ENCODE measurements around the gene RPS19.
A peak's percentile ranks its signal among the peaks of the same experiment; 100 is the strongest.
"Not testable (repeated sequence)": the region's sequence is repeated elsewhere in the genome, so short reads cannot be mapped to it uniquely, and the experiment has no call there.

Gene RPS19

DNA sequence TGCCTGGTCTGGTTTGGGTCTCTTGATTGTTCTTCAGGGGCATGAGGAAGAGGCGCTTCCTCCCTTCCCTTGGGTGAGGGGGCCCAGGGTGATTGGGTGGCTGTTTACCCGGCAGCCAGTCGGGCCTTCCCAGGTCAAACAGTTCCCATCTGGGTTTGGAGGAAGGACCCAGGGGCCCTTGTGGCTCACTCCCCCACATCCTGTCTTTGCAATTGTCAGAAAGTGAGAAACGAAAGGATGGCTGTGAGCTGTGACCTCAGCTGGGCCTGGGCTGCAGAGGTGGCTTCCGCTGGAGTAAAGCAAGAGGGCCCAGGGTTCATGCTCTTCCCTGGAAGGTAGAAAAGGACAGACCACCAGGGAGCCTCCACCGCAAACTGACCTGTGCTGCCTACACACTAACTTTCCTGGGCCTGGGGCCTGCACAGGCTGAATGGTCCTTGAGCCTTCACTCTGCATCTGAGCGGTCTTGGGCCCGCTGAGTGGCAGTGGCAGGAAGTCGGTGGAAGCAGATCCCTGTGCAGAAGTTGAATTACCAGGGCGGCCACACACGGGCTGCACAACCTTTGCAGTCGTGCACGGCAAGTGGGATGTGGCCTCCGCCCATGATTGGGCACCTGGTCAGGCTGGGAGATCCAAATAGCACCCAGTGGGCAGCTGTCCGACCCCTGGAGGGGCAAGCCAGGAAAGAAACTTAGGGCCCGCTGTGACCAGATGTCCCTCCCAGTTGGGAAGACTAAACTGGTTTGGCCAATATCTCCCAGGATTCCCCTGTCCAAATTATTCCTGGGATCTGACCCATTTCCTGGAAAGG is 11.7 kb downstream of the RPS19 start:
- TF ChIP-seq CTCF (IDR thresholded peaks at IDR 0.05; ENCODE audit: poor library complexity, severe bottlenecking), result no peak
- no peaks in the 10 kb centered on the region for H3K9me3 ChIP-seq (ENCODE audit: severe bottlenecking)
- DNase-seq (ENCODE audit: low spot score), result no peak
- H3K4me3 ChIP-seq (ENCODE audit: severe bottlenecking), result no peak overlapping the region
- peak; percentile 1; the same call in 1 of the 3 replicates for ATAC-seq (ENCODE audit: low read depth)
- H3K36me3 ChIP-seq (ENCODE audit: low read depth), result peaks cover 52% of the 10 kb centered on the region
- H3K4me1 ChIP-seq (ENCODE audit: insufficient read depth, poor library complexity, severe bottlenecking), result no peaks in the 10 kb centered on the region
- H3K27ac ChIP-seq (ENCODE audit: poor library complexity, severe bottlenecking), result no peak overlapping the region
- H3K27me3 ChIP-seq (ENCODE audit: insufficient read depth, poor library complexity, severe bottlenecking), result no peaks in the 10 kb centered on the region

DNA sequence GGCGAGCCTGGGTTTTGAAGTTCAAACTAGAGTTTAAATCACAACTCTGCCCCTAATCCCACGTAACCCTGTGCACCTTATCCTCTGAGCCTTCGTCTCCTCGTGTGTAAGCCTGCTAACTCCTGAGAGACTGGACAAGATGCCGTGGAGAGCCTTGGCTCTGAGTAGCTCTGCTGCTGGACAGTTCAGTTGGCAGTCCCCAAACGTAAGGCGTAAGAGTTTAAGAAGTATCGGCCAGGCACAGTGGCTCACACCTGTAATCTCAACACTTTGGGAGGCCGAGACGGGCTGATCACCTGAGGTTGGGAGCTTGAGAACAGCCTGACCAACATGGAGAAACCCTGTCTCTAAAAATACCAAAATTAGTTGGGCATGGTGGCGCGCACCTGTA is 12.3 kb downstream of the RPS19 start:
- no peak for TF ChIP-seq CTCF (IDR thresholded peaks at IDR 0.05; ENCODE audit: poor library complexity, severe bottlenecking)

DNA sequence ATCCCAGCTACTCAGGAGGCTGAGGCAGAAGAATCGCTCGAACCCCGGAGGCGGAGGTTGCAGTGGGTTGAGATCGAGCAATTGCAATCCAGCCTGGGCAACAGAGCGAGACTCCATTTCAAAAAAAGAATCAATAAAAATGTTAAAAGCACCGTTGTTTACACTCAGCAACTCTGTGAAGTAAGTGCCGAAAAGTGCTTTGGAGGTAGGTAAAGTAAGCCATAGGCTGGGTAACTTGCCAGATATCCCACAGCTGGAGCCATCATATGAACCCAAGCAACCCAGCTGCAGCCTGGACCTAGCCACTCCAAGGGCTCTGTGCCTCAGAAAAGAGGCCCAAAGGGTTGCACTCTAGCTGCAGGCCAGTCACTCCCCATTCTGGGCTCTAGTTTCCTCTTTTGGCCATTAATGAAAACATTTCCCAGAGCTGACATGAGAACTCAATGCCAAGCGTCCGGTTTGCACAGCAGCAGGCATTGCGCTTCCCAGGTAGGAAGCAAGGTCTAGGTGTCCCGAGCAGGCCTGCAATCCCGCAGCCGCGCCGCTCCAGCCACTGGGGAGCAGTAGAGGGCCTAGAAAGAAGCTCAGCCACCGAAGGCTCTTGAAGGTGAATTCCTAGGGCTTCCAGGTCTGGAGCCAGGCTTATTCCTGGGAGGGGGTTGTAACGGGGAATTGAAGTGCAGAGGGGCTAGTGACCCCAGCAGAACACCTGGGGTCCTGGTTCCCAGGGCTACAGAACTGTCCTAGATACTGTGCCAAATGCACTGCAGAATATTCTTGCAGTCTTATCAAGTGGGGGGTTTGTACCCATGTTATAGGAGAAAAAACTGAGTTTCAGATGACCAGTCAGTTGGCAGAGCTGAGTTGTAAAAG is 13.0 kb downstream of the RPS19 start:
- no peaks in the 10 kb centered on the region for H3K27me3 ChIP-seq (ENCODE audit: insufficient read depth, poor library complexity, severe bottlenecking)
- H3K4me1 ChIP-seq (ENCODE audit: insufficient read depth, poor library complexity, severe bottlenecking), result no peaks in the 10 kb centered on the region
- DNase-seq (ENCODE audit: low spot score) (peak; percentile 86), ATAC-seq (ENCODE audit: low read depth) (peak; percentile 84)
- H3K36me3 ChIP-seq (ENCODE audit: low read depth), result peaks cover 40% of the 10 kb centered on the region
- no peak overlapping the region for H3K4me3 ChIP-seq (ENCODE audit: severe bottlenecking)
- H3K9me3 ChIP-seq (ENCODE audit: severe bottlenecking), result no peaks in the 10 kb centered on the region
- peak overlapping the region; percentile 18 for H3K27ac ChIP-seq (ENCODE audit: poor library complexity, severe bottlenecking)
- TF ChIP-seq CTCF (IDR thresholded peaks at IDR 0.05; ENCODE audit: poor library complexity, severe bottlenecking), result peak; percentile 79

More for the DNA sequence above, 12.3 kb downstream of the RPS19 start:
- Histone ChIP-seq H3K4me3 (ENCODE audit: severe bottlenecking) (no peak overlapping the region), H3K36me3 (ENCODE audit: low read depth) (peaks cover 46% of the 10 kb centered on the region), H3K27ac (ENCODE audit: poor library complexity, severe bottlenecking) (peak overlapping the region; percentile 18), H3K9me3 (ENCODE audit: severe bottlenecking) (no peaks in the 10 kb centered on the region), H3K27me3 (ENCODE audit: insufficient read depth, poor library complexity, severe bottlenecking) (no peaks in the 10 kb centered on the region), H3K4me1 (ENCODE audit: insufficient read depth, poor library complexity, severe bottlenecking) (no peaks in the 10 kb centered on the region)
- ATAC-seq (ENCODE audit: low read depth) (peak; percentile 4; the same call in 1 of the 3 replicates), DNase-seq (ENCODE audit: low spot score) (no peak)

DNA sequence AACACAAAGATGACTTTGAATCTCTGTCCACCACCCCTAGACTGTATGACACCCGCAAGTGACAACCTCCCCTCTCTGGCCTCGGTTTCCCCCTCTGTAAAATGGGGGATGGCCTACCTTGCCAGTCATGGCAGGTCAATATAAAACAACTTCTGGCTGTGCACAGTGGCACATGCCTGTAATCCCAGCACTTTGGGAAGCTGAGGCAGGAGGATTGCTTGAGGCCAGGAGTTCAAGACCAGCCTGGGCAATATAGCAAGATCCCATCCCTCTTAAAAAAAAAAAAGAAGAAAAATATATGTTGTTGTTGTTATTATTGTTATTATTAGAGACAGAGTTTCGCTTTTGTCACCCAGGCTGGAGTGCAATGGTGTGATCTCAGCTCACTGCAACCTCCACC is 15.9 kb downstream of the RPS19 start:
- not testable (repeated sequence) for H3K4me1 ChIP-seq (ENCODE audit: insufficient read depth, poor library complexity, severe bottlenecking); DNase-seq (ENCODE audit: low spot score); H3K27ac ChIP-seq (ENCODE audit: poor library complexity, severe bottlenecking); H3K27me3 ChIP-seq (ENCODE audit: insufficient read depth, poor library complexity, severe bottlenecking); H3K4me3 ChIP-seq (ENCODE audit: severe bottlenecking); ATAC-seq (ENCODE audit: low read depth); H3K9me3 ChIP-seq (ENCODE audit: severe bottlenecking)
- H3K36me3 ChIP-seq (ENCODE audit: low read depth), result peaks cover 10% of the 10 kb centered on the region

Measured in RWPE2 (cell line).